SH-SY5Y (cell line): ENCODE results near the gene UBTF.

Experiments
- GATA2 ChIP-seq: IDR thresholded peaks from 2 replicates; pipeline ENCODE4 v1.6.1; 2011; ENCODE audit warnings: mild to moderate bottlenecking, low read depth, low read length
- GATA3 ChIP-seq: IDR thresholded peaks from 2 replicates; pipeline ENCODE4 v1.6.1; 2011; ENCODE audit warnings: low read depth, mild to moderate bottlenecking, low read length, moderate library complexity

- TF ChIP-seq GATA2 (no peak), GATA3 (no peak)
These were observed 2.8 kb downstream of the UBTF start for GRCh38 chr17:44216694-44217093.
